Subcutaneous adipose tissue (tissue), 4 donors: ENCODE results near the gene SPRR2E. TPM values are rescaled to one million over a fixed set of nuclear protein-coding genes. Genes with fewer than 3 reads are reported as not detected.

Experiments
- CTCF ChIP-seq: fragments of 450-650 bp; IDR thresholded peaks from one replicate; pipeline ENCODE4 v1.5.1; 2016; ENCODE audit warnings: low read depth, mild to moderate bottlenecking, control low read depth, antibody characterized with exemption, moderate library complexity
- total RNA-seq, 4 donors: library from RNA; depleted of rRNA; stranded (reverse); fragments of >200 nt; gene quantifications; one replicate each; pipeline ENCODE4 v1.1.0, GENCODE V29; 2016

The SPRR2E gene
- total RNA-seq, 4 donors from 2014 or later, result not detected

GRCh38 chr1:153087652-153088051 is 6.7 kb downstream of the SPRR2E start:
- no peak for TF ChIP-seq CTCF

- TF ChIP-seq CTCF, result no peak
Measured at GRCh38 chr1:153081736-153082135, 12.6 kb downstream of the SPRR2E start.

DNA sequence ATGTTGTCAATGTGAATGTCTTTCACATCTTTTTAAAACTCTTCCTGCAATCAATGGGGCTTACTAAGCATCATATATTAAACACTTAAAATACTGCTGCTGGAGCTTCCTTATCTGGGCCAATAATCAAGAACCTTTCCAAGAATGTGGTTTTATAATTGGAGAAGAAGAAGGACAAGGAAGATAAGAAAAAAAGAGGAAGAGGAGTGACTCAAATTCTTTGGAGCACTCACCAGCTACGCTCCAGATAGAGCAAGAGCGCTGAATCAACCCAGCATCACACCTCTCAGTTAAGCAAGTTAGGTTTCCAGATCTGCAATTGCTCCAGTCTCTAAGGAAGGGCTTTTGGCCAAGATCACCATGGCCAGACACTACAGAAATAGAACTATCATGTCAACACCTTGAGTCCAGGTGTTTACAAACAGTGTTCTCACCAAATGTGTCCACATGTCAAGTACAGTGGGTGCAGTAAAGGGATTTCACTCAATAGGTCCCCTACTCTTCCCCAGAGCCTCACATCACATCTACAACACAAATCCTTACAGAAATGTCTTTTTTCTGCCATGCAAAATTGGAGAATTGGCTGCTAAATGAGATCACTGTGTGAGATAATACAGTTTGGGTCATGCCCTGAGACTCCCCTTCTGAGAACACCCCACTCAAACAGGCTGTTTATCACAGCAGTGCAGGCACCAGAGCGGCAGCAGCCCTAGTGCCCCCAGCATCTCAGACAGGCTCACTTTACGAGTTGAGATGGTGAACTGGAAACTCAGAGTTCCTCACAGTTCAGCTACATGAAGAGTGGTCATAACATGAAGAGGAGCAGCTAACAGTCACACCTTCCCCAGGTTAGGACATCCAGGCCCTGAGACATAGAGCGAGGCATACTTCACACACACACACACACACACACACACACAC is 21.3 kb downstream of the SPRR2E start:
- TF ChIP-seq CTCF, result no peak

- TF ChIP-seq CTCF, result no peak
Measured at GRCh38 chr1:153071511-153071910, 22.8 kb downstream of the SPRR2E start, which contains the start of gene SPRR2B. TSS of gene SPRR2B (minus strand) at chr1:153071611. CDS start at chr1:153070839, 772 bp downstream.

DNA sequence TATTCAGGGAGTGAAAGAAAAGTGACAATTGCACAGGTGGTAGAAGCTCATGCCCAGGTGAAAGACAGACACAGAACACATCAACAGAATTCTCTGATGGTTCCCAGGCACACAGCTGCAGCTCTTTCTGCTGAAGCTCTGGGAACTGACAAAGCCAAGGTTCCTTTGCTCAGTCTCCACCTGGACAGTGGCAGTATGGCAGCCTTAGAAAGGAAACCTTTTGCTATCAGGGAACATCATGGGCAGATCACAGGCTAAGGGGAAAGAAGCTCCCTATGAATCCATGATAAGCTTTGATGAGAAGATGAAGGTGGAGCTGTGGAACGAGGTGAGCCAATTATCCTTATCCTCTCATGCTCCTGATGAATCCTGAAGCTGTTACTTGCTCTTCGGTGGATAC is 24.1 kb downstream of the SPRR2E start:
- no peak for TF ChIP-seq CTCF

DNA sequence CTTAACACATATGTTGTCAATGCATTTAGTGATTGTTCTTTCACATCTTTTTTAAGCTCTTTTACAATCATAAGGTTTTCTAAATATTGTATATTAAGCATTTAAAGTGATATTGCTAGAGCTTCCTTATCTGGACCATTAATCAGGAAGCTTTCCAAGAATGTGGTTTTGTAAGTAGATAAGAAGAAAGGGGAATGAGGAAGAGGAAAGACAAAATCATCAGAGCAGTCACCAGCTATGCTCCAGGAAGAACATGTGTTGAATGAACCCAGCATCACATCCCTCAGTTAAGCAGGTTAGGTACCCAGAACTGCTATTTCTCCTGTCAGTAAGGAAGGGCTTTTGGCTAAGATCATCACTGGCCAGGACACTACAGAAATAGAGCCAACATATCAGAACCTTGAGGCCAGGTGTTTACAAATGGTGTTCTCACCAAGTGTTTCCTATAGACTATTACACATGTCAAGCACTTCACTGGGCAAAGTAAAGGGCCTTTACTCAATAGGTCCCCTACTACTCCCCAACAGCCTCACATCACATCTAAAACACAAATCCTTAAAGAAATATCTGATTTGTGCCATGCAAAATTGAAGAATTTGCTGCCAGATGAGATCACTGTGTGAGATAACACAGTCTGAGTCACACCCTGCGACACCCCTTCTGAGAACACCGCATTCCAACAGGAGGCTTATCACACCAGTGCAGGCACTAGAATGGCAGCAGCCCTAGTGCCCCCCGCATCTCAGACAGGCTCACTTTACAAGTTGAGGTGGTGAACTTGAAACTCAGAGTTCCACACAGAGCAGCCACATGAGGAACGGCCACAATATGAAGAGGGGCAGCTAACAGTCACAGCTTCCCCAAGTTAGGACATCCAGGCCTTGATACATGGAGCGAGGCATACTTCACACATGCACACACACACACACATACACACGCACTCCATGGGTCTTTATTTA is 35.2 kb downstream of the SPRR2E start:
- TF ChIP-seq CTCF, result no peak

GRCh38 chr1:153058154-153058553 is 36.2 kb downstream of the SPRR2E start:
- TF ChIP-seq CTCF, result no peak
